Measurements from ENCODE around the gene MIB1.
"Not testable (repeated sequence)": the region's sequence is repeated elsewhere in the genome, so short reads cannot be mapped to it uniquely, and the experiment has no call there.

Gene MIB1

DNA sequence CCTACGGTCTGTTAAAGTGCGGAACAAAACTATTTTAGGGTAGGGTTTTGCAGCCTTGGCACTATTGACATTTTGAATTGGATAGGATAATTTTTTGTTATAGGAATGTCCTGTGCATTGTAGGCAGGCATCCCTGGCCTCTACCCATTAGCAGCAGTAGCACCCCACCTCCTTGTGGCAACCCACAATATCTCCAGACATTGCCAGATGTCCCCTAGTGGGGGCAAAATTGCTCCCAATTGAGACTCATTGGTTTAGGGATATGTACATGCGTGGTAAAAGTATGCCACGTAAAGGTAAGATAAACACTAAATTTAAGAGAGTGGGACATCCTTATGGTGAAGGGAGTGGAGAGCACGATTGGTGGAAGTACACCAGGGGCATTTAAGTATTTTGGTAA is 4.6 kb downstream of the MIB1 start:
- DNase-seq: no peak

GRCh38 chr18:21747268-21747667 is 6.7 kb downstream of the MIB1 start:
- no peak for DNase-seq

- no peak for DNase-seq
These were observed 7.4 kb downstream of the MIB1 start for GRCh38 chr18:21747764-21748693.

- no peak for DNase-seq
These were observed 17.2 kb downstream of the MIB1 start for GRCh38 chr18:21757833-21758232.

- no peak for DNase-seq
These were observed 19.2 kb downstream of the MIB1 start for GRCh38 chr18:21759836-21760235.

- DNase-seq: no peak
These were observed 19.7 kb downstream of the MIB1 start for GRCh38 chr18:21760321-21760720.

- no peak for DNase-seq
These were observed 21.0 kb downstream of the MIB1 start for GRCh38 chr18:21761471-21762115.

- no peak for DNase-seq
These were observed 21.7 kb downstream of the MIB1 start for GRCh38 chr18:21762181-21762772.

GRCh38 chr18:21763846-21764646 is 23.5 kb downstream of the MIB1 start:
- DNase-seq: no peak

DNA sequence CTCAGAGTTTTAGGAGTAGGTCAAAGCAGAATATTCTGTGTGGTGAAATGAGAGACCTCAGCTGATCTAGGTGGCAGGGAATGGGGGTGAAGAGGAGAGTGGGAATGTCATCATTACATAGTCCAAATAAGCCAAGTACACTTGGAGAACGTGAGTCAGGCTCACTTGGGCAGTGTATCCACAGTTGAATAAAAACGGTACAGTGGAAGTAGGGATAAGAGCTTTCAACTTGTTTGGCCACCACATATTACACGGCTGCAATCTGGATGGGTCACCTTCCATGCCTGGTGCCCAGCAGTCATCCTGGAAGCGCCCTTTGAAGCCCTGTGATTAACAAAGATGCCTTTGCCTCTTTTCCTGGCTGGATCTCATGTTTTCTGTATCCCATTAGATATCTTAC is 28.6 kb downstream of the MIB1 start:
- DNase-seq: no peak

GRCh38 chr18:21774722-21775121 is 34.1 kb downstream of the MIB1 start:
- DNase-seq: no peak

DNA sequence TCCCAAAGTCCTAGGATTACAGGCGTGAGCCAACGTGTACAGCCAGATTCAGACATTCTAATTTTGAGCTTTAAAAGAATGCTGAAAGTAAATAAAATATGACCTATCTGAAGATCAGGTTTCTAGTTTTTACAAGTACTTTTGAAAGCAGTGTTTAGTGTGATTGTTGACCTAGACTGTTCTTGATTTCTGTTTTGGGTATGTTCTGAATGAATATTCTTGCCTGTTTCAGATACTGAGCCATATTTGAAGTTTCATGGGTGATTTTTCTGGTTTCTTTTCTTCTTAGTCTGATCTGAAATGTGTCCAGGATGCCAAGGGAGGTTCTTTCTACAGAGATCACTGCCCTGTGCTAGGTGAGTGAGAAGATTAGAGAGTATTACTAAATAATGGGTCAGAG is 37.2 kb downstream of the MIB1 start:
- DNase-seq: no peak

DNA sequence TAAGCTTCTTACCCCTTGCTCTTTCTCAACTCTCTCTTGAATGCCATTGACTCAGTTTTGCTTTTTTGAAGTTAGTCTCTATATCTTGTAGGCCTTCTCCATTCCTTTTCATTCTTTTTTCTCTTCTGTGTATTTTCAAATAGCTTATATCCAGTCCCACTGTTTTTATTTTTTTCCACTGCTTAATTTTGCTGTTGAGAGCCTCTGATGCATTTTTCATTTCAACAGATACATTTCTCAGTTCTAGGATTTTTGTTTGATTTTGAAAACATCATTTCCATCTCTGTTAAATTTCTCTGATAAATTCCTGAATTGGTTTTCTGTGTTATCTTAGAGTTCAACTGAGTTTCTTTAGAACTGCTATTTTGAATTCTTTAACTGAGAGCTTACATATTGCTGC is 45.9 kb downstream of the MIB1 start:
- DNase-seq: no peak

DNA sequence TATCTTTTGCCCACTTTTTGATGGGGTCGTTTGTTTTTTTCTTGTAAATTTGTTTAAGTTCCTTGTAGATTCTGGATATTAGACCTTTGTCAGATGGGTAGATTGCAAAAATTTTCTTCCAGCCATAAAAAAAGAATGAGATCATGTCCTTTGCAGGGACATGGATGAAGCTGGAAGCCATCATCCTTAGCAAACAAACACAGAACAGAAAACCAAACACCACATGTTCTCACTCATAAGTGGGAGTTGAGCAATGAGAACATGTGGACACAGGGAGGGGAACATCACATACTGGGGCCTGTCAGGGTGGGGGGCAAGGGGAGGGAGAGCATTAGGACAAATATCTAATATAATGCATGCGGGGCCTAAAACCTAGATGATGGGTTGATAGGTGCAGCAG is 55.5 kb downstream of the MIB1 start:
- DNase-seq: not testable (repeated sequence)

- DNase-seq: no peak
These were observed 57.5 kb downstream of the MIB1 start for GRCh38 chr18:21798126-21798525.

GRCh38 chr18:21799721-21800120 is 59.1 kb downstream of the MIB1 start:
- no peak for DNase-seq

DNA sequence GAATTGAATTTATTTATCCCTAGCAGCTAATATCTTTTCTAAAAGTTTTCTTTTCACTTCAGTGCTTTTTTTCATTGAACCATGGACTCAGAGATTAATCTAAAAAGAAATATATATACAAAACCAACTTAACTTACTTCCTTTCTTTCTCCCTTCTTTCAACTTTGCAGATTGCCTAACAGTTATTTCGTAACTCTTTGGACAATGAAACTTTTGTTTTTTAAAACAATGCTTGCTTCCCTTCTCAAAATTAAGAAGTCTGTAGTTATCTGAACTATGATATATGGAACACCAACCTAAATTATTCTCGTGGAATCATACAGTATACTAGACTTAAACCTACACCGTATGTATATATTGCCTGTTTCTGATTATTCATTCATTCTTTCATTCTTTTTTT is 62.9 kb downstream of the MIB1 start:
- no peak for DNase-seq

- no peak for DNase-seq
These were observed 65.3 kb downstream of the MIB1 start for GRCh38 chr18:21805771-21806366.

GRCh38 chr18:21808185-21808584 is 67.6 kb downstream of the MIB1 start:
- DNase-seq: no peak

- no peak for DNase-seq
These were observed 69.1 kb downstream of the MIB1 start for GRCh38 chr18:21809725-21810124.

- DNase-seq: no peak
These were observed 74.5 kb downstream of the MIB1 start for GRCh38 chr18:21815101-21815500.

GRCh38 chr18:21820033-21820810 is 79.6 kb downstream of the MIB1 start:
- no peak for DNase-seq
